HG02981 (cell line): ENCODE data around the gene UPK3BL2.
A peak's percentile ranks its signal among the peaks of the same experiment; 100 is the strongest.
"Not testable (repeated sequence)": the region's sequence is repeated elsewhere in the genome, so short reads cannot be mapped to it uniquely, and the experiment has no call there.

Experiments
- ATAC-seq: cut with Tn5 transposase; IDR thresholded peaks from one replicate; pipeline ENCODE4 v1.9.1; 2021; ENCODE audit warnings: mild to moderate bottlenecking, moderate library complexity; ENCODE audit not compliant: unreplicated experiment

The UPK3BL2 gene

GRCh38 chr7:102543596-102543995 is at the start of gene UPK3BL2:
TSS of gene UPK3BL2 (minus strand) at chr7:102543696. CDS start at chr7:102543636, 60 bp downstream.
- ATAC-seq, result not testable (repeated sequence)

- peak; percentile 51 for ATAC-seq
These were observed 49.1 kb upstream of the UPK3BL2 start for GRCh38 chr7:102592477-102593019.

- peak; percentile 49 for ATAC-seq
These were observed 46.4 kb upstream of the UPK3BL2 start for GRCh38 chr7:102589857-102590256.

- not testable (repeated sequence) for ATAC-seq
These were observed 40.0 kb upstream of the UPK3BL2 start for GRCh38 chr7:102583495-102583894.

GRCh38 chr7:102581722-102582121 is 38.2 kb upstream of the UPK3BL2 start:
- not testable (repeated sequence) for ATAC-seq

GRCh38 chr7:102578486-102578885 is 35.0 kb upstream of the UPK3BL2 start:
- not testable (repeated sequence) for ATAC-seq

GRCh38 chr7:102577315-102578240 is 34.1 kb upstream of the UPK3BL2 start:
- not testable (repeated sequence) for ATAC-seq

GRCh38 chr7:102576363-102576762 is 32.9 kb upstream of the UPK3BL2 start:
- not testable (repeated sequence) for ATAC-seq

GRCh38 chr7:102574607-102575006 is 31.1 kb upstream of the UPK3BL2 start:
- not testable (repeated sequence) for ATAC-seq

GRCh38 chr7:102572261-102573239 is 29.1 kb upstream of the UPK3BL2 start, which contains the start of gene POLR2J3:
TSS of gene POLR2J3 (minus strand) at chr7:102572583. CDS start at chr7:102572521, 62 bp downstream.
- ATAC-seq, result peak; percentile 92

GRCh38 chr7:102568620-102569019 is 25.1 kb upstream of the UPK3BL2 start:
- not testable (repeated sequence) for ATAC-seq

GRCh38 chr7:102550808-102551422 is 7.4 kb upstream of the UPK3BL2 start, which contains the start of gene SPDYE2:
TSS of gene SPDYE2 (plus strand) at chr7:102551226. CDS start at chr7:102553256, 2,030 bp downstream.
- ATAC-seq, result not testable (repeated sequence)

GRCh38 chr7:102546353-102546752 is 2.9 kb upstream of the UPK3BL2 start:
- peak; percentile 65 for ATAC-seq

- not testable (repeated sequence) for ATAC-seq
These were observed 1.8 kb upstream of the UPK3BL2 start for GRCh38 chr7:102545288-102545687.

- ATAC-seq, result not testable (repeated sequence)
These were observed 876 bp upstream of the UPK3BL2 start for GRCh38 chr7:102544372-102544771.

- ATAC-seq, result not testable (repeated sequence)
These were observed 725 bp downstream of the UPK3BL2 start for GRCh38 chr7:102542771-102543170.

GRCh38 chr7:102542083-102542482 is 1.4 kb downstream of the UPK3BL2 start:
- not testable (repeated sequence) for ATAC-seq

GRCh38 chr7:102540604-102541003 is 2.9 kb downstream of the UPK3BL2 start:
- not testable (repeated sequence) for ATAC-seq

- not testable (repeated sequence) for ATAC-seq
These were observed 8.4 kb downstream of the UPK3BL2 start for GRCh38 chr7:102535062-102535615.

GRCh38 chr7:102532127-102532526 is 11.4 kb downstream of the UPK3BL2 start:
- not testable (repeated sequence) for ATAC-seq
